KMS-11 (cell line): ENCODE results near the gene ACADM.

Experiments
- H2AFZ ChIP-seq: fragments of 200-600 bp; sonication (generic); 2 replicates; pipeline ENCODE4 v1.6.1; 2016; ENCODE audit warnings: antibody characterized with exemption, mixed run types, low read depth
- H3K27ac ChIP-seq: fragments of 200-600 bp; sonication (generic); 2 replicates; pipeline ENCODE4 v1.6.1; 2016; ENCODE audit warnings: mild to moderate bottlenecking, mixed run types
- H3K27me3 ChIP-seq: fragments of 200-600 bp; sonication (generic); 2 replicates; pipeline ENCODE4 v1.6.1; 2017; ENCODE audit warnings: mild to moderate bottlenecking, low read depth, mixed run types, moderate library complexity; ENCODE audit not compliant: insufficient read depth
- H3K36me3 ChIP-seq: fragments of 200-600 bp; sonication (generic); 2 replicates; pipeline ENCODE4 v1.6.1; 2017; ENCODE audit warnings: mild to moderate bottlenecking, mixed run types; ENCODE audit not compliant: insufficient read depth
- H3K4me1 ChIP-seq: fragments of 200-600 bp; sonication (generic); 2 replicates; pipeline ENCODE4 v1.6.1; 2016; ENCODE audit warnings: mild to moderate bottlenecking, low read depth, mixed run types; ENCODE audit not compliant: poor library complexity, severe bottlenecking
- H3K4me2 ChIP-seq: fragments of 200-600 bp; sonication (generic); 2 replicates; pipeline ENCODE4 v1.7.0; 2016; ENCODE audit warnings: mild to moderate bottlenecking, mixed run types
- H3K4me3 ChIP-seq: fragments of 200-600 bp; sonication (generic); IDR thresholded peaks from 2 replicates; pipeline ENCODE4 v1.6.1; 2017; ENCODE audit warnings: low read depth, low read length, mixed read lengths; ENCODE audit not compliant: insufficient read depth
- H3K79me2 ChIP-seq: fragments of 200-600 bp; sonication (generic); 2 replicates; pipeline ENCODE4 v1.6.1; 2016; ENCODE audit warnings: low read depth, mixed run types; ENCODE audit not compliant: insufficient read depth
- H3K9ac ChIP-seq: fragments of 200-600 bp; sonication (generic); 2 replicates; pipeline ENCODE4 v1.6.1; 2016; ENCODE audit warnings: mild to moderate bottlenecking, mixed run types
- H4K20me1 ChIP-seq: fragments of 200-600 bp; sonication (generic); 2 replicates; pipeline ENCODE4 v1.6.1; 2016; ENCODE audit warnings: mild to moderate bottlenecking, mixed run types; ENCODE audit not compliant: insufficient read depth
- CTCF ChIP-seq: fragments of 200-600 bp; sonication (generic); conservative IDR thresholded peaks from 2 replicates; pipeline ENCODE4 v1.6.1; 2017; ENCODE audit warnings: low read depth, mild to moderate bottlenecking, antibody characterized with exemption, low read length, moderate library complexity, mixed read lengths

Gene ACADM

DNA sequence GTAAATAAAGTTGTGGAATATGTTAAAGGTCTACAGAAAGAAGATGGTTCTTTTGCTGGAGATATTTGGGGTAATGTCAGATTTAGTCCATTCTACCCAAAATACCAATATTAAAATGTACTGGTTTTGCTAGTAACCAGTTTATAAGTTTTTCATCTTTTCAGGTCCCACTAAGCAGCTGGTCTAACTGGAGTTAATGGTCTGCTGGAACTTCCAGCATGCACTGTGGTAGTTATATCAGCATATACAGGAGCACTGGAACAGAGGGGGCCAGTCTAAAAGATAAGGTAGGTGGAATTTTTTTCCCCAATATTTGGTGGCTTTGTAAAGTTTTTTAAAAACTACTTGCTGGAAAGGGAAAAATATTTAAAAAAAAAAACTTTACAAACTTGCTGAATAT lies 65.5 kb downstream of the ACADM start:
- peaks cover 49% of the 10 kb centered on the region for H3K79me2 ChIP-seq
- H3K9ac ChIP-seq, result no peak overlapping the region
- no peak overlapping the region; the same call in 1 of the 2 replicates for H3K27ac ChIP-seq
- peak overlapping the region; percentile 84 for H3K4me2 ChIP-seq
- TF ChIP-seq CTCF, result no peak
- H4K20me1 ChIP-seq, result peaks cover 25% of the 10 kb centered on the region
- peaks cover 17% of the 10 kb centered on the region for H3K4me1 ChIP-seq
- H3K27me3 ChIP-seq, result no peaks in the 10 kb centered on the region
- H3K4me3 ChIP-seq, result no peak overlapping the region
- peaks cover 11% of the 10 kb centered on the region; the same call in 1 of the 2 replicates for H3K36me3 ChIP-seq
- H2AFZ ChIP-seq, result no peak overlapping the region

- Histone ChIP-seq H3K4me1 (peaks cover 17% of the 10 kb centered on the region), H3K27me3 (no peaks in the 10 kb centered on the region), H2AFZ (no peak overlapping the region), H3K79me2 (peaks cover 49% of the 10 kb centered on the region), H3K36me3 (peaks cover 11% of the 10 kb centered on the region; the same call in 1 of the 2 replicates), H3K9ac (no peak overlapping the region), H3K4me2 (no peak overlapping the region), H4K20me1 (peaks cover 25% of the 10 kb centered on the region), H3K27ac (no peak overlapping the region), H3K4me3 (no peak overlapping the region)
- no peak for TF ChIP-seq CTCF
Observed at GRCh38 chr1:75791022-75791421, 66.5 kb downstream of the ACADM start.

GRCh38 chr1:75792091-75792490 lies 67.6 kb downstream of the ACADM start:
- Histone ChIP-seq H3K9ac (no peak overlapping the region), H3K4me1 (peaks cover 17% of the 10 kb centered on the region), H3K4me2 (no peak overlapping the region), H3K79me2 (peaks cover 39% of the 10 kb centered on the region), H2AFZ (no peak overlapping the region), H3K36me3 (peaks cover 11% of the 10 kb centered on the region; the same call in 1 of the 2 replicates), H4K20me1 (peaks cover 25% of the 10 kb centered on the region), H3K4me3 (no peak overlapping the region), H3K27me3 (no peaks in the 10 kb centered on the region), H3K27ac (no peak overlapping the region)
- TF ChIP-seq CTCF, result no peak

DNA sequence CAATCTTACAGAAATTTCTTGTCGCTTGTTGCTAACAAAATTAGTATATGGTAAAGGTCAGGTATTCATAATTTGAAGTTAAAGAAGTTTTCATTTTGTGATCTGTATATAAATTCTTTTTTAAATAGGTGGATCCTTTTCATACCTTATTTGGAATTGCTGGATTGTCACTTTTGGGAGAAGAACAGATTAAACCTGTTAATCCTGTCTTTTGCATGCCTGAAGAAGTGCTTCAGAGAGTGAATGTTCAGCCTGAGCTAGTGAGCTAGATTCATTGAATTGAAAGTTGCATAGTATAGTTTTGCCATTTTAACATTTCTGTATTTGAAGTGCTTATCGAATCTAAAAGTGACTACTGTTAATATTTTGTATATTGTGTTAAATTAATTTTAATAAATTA lies 69.9 kb downstream of the ACADM start:
- Histone ChIP-seq H3K4me1 (peaks cover 8% of the 10 kb centered on the region), H4K20me1 (peaks cover 21% of the 10 kb centered on the region), H3K4me3 (no peak overlapping the region), H2AFZ (no peak overlapping the region), H3K4me2 (no peak overlapping the region), H3K27ac (no peak overlapping the region), H3K9ac (no peak overlapping the region), H3K27me3 (no peaks in the 10 kb centered on the region), H3K36me3 (peaks cover 7% of the 10 kb centered on the region; the same call in 1 of the 2 replicates), H3K79me2 (peaks cover 16% of the 10 kb centered on the region)
- TF ChIP-seq CTCF, result no peak
